ENCODE measurements around the gene LINGO3.

DNA sequence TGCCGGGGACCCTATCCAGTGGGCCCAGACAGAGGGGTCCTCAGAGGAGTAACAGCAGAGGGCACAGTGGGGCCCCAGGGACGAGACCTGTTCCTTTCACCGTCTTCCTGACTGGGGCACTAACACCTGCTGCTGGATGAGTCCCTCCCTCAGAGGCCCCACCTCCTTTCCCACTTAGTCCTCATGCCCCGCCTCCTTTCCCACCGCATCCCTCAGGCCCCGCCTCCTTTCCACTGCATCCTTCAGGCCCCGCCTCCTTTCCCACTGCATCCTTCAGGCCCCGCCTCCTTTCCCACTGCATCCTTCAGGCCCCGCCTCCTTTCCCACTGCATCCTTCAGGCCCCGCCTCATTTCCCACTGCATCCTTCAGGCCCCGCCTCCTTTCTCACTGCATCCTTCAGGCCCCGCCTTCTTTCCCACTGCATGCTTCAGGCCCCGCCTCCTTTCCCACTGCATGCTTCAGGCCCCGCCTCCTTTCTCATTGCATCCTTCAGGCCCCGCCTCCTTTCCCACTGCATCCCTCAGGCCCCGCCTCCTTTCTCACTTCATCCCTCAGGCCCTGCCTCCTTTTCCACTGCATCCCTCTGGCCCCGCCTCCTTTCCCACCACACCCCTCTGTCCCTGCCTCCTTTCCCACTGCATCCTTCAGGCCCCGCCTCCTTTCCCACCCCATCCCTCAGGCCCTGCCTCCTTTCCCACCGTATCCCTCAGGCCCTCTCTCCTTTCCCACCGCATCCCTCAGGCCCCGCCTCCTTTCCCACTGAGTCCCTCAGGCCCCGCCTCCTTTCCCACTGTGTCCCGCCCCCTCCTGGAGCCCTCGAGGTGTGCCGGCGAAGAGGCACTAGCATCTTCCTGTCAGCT is 27.3 kb upstream of the LINGO3 start:
- TF ChIP-seq, protein P1, sequence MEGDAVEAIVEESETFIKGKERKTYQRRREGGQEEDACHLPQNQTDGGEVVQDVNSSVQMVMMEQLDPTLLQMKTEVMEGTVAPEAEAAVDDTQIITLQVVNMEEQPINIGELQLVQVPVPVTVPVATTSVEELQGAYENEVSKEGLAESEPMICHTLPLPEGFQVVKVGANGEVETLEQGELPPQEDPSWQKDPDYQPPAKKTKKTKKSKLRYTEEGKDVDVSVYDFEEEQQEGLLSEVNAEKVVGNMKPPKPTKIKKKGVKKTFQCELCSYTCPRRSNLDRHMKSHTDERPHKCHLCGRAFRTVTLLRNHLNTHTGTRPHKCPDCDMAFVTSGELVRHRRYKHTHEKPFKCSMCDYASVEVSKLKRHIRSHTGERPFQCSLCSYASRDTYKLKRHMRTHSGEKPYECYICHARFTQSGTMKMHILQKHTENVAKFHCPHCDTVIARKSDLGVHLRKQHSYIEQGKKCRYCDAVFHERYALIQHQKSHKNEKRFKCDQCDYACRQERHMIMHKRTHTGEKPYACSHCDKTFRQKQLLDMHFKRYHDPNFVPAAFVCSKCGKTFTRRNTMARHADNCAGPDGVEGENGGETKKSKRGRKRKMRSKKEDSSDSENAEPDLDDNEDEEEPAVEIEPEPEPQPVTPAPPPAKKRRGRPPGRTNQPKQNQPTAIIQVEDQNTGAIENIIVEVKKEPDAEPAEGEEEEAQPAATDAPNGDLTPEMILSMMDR (IDR thresholded peaks at IDR 0.05): no peak
- TF ChIP-seq POLR2A (IDR thresholded peaks at IDR 0.05): no peak
- TF ChIP-seq POLR2AphosphoS5 (IDR thresholded peaks at IDR 0.05): no peak
